ENCODE results near the gene IL12RB1. TPM values are rescaled to one million over a fixed set of nuclear protein-coding genes. Genes with fewer than 3 reads are reported as not detected.

The IL12RB1 gene
- total and polyA plus RNA-seq, 2 of the 8 experiments (the other 6 are each of a cell fraction or from before 2014, with no cell fraction given) = 0.03 TPM; not detected in 1

DNA sequence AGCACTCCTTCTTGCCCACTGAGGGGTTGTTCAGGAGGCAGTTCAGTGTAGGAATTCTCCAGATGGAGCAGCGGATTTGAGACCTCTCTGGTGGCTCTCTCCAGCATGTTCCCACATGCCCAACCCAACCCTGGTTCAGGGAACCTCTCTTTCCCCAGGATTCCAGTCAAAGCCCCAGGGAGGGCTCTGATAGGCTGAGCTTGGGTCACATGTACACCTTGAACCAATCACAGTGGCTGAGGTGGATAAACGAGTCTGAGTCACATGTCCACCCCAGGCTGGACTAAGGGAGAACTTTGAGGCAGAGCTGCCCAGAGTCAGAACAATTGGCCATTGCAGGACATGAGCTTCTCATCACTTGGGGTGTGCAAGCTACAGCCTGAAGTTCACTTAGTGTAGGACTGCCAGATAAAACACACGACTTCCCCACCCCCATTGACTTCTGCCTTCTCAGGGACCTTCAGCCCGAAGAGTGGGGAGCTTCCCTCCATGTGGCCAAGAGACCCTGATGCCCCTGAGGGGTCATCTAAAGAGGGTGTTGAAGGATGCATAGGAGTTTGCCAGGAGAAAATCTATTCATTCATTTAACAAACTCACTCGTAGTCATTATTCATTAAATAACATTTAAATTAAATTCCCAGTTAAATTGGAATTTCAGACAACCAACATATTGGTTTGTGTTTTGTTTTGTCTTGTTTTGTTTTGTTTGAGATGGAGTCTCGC is 6.9 kb upstream of the IL12RB1 start (continued):
- TF ChIP-seq, protein P1, sequence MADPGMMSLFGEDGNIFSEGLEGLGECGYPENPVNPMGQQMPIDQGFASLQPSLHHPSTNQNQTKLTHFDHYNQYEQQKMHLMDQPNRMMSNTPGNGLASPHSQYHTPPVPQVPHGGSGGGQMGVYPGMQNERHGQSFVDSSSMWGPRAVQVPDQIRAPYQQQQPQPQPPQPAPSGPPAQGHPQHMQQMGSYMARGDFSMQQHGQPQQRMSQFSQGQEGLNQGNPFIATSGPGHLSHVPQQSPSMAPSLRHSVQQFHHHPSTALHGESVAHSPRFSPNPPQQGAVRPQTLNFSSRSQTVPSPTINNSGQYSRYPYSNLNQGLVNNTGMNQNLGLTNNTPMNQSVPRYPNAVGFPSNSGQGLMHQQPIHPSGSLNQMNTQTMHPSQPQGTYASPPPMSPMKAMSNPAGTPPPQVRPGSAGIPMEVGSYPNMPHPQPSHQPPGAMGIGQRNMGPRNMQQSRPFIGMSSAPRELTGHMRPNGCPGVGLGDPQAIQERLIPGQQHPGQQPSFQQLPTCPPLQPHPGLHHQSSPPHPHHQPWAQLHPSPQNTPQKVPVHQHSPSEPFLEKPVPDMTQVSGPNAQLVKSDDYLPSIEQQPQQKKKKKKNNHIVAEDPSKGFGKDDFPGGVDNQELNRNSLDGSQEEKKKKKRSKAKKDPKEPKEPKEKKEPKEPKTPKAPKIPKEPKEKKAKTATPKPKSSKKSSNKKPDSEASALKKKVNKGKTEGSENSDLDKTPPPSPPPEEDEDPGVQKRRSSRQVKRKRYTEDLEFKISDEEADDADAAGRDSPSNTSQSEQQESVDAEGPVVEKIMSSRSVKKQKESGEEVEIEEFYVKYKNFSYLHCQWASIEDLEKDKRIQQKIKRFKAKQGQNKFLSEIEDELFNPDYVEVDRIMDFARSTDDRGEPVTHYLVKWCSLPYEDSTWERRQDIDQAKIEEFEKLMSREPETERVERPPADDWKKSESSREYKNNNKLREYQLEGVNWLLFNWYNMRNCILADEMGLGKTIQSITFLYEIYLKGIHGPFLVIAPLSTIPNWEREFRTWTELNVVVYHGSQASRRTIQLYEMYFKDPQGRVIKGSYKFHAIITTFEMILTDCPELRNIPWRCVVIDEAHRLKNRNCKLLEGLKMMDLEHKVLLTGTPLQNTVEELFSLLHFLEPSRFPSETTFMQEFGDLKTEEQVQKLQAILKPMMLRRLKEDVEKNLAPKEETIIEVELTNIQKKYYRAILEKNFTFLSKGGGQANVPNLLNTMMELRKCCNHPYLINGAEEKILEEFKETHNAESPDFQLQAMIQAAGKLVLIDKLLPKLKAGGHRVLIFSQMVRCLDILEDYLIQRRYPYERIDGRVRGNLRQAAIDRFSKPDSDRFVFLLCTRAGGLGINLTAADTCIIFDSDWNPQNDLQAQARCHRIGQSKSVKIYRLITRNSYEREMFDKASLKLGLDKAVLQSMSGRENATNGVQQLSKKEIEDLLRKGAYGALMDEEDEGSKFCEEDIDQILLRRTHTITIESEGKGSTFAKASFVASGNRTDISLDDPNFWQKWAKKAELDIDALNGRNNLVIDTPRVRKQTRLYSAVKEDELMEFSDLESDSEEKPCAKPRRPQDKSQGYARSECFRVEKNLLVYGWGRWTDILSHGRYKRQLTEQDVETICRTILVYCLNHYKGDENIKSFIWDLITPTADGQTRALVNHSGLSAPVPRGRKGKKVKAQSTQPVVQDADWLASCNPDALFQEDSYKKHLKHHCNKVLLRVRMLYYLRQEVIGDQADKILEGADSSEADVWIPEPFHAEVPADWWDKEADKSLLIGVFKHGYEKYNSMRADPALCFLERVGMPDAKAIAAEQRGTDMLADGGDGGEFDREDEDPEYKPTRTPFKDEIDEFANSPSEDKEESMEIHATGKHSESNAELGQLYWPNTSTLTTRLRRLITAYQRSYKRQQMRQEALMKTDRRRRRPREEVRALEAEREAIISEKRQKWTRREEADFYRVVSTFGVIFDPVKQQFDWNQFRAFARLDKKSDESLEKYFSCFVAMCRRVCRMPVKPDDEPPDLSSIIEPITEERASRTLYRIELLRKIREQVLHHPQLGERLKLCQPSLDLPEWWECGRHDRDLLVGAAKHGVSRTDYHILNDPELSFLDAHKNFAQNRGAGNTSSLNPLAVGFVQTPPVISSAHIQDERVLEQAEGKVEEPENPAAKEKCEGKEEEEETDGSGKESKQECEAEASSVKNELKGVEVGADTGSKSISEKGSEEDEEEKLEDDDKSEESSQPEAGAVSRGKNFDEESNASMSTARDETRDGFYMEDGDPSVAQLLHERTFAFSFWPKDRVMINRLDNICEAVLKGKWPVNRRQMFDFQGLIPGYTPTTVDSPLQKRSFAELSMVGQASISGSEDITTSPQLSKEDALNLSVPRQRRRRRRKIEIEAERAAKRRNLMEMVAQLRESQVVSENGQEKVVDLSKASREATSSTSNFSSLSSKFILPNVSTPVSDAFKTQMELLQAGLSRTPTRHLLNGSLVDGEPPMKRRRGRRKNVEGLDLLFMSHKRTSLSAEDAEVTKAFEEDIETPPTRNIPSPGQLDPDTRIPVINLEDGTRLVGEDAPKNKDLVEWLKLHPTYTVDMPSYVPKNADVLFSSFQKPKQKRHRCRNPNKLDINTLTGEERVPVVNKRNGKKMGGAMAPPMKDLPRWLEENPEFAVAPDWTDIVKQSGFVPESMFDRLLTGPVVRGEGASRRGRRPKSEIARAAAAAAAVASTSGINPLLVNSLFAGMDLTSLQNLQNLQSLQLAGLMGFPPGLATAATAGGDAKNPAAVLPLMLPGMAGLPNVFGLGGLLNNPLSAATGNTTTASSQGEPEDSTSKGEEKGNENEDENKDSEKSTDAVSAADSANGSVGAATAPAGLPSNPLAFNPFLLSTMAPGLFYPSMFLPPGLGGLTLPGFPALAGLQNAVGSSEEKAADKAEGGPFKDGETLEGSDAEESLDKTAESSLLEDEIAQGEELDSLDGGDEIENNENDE (IDR thresholded peaks at IDR 0.05; ENCODE audit: insufficient replicate concordance, low read length) = no peak
- TF ChIP-seq, protein P2, sequence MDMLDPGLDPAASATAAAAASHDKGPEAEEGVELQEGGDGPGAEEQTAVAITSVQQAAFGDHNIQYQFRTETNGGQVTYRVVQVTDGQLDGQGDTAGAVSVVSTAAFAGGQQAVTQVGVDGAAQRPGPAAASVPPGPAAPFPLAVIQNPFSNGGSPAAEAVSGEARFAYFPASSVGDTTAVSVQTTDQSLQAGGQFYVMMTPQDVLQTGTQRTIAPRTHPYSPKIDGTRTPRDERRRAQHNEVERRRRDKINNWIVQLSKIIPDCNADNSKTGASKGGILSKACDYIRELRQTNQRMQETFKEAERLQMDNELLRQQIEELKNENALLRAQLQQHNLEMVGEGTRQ (IDR thresholded peaks at IDR 0.05; ENCODE audit: low read length) = peak; percentile 85
- TF ChIP-seq, protein P3, sequence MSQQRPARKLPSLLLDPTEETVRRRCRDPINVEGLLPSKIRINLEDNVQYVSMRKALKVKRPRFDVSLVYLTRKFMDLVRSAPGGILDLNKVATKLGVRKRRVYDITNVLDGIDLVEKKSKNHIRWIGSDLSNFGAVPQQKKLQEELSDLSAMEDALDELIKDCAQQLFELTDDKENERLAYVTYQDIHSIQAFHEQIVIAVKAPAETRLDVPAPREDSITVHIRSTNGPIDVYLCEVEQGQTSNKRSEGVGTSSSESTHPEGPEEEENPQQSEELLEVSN (IDR thresholded peaks at IDR 0.05) = peak; percentile 77
- no peak for TF ChIP-seq SP4 (IDR thresholded peaks at IDR 0.05; ENCODE audit: low read length)
- TF ChIP-seq HDAC6 (IDR thresholded peaks at IDR 0.05; ENCODE audit: low read depth, low read length) = no peak
- TF ChIP-seq ASH2L (IDR thresholded peaks at IDR 0.05; ENCODE audit: low read length) = no peak
- TF ChIP-seq CREB1 (IDR thresholded peaks at IDR 0.05) = no peak
- TF ChIP-seq, protein P4, sequence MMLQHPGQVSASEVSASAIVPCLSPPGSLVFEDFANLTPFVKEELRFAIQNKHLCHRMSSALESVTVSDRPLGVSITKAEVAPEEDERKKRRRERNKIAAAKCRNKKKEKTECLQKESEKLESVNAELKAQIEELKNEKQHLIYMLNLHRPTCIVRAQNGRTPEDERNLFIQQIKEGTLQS (IDR thresholded peaks at IDR 0.05; ENCODE audit: insufficient read depth, low read depth, low read length) = peak; percentile 62
